ENCODE data around the gene NME8. TPM values are rescaled to one million over a fixed set of nuclear protein-coding genes. Genes with fewer than 3 reads are reported as not detected.

NME8 gene
- total and polyA plus RNA-seq, 2 donors (not counting 3 experiments of a cell fraction or from before 2014, with no cell fraction given): not detected

DNA sequence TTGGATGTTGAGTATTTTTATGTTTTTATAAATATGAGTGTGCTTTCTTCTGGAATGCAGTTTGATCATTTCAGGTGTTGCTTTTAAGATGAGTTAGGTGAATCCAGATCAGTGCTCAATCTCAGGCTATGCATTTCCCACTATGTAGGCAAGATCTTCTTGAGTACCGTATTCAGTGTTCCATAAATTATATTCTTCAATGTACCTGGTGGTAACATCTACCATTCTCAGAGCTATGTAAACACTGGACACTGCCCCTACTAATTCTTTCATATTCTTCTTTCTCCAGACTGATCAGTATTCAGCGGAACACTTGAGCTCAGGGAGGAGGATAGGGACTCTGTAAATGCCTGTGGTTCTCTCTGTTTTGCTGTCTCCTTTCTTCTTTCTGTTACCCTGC is 25.5 kb upstream of the NME8 start:
- H3K9ac ChIP-seq (replicated peaks; ENCODE audit: extremely low read depth, insufficient read depth, low read length): no peak overlapping the region
- intact Hi-C loops (cut with micrococcal nuclease): no loop called here
- H2AFZ ChIP-seq (ENCODE audit: low read depth, low read length): no peak overlapping the region
- no peaks in the 10 kb centered on the region for H3K9me1 ChIP-seq (replicated peaks; ENCODE audit: control insufficient read depth, extremely low read depth, insufficient read depth, low read length)
- no peaks in the 10 kb centered on the region for H3K4me1 ChIP-seq (ENCODE audit: control insufficient read depth, extremely low read depth, insufficient read depth, low read length)
- no peak for DNase-seq (ENCODE audit: low read depth, low spot score)
- FAIRE-seq: no peak
- no peaks in the 10 kb centered on the region for H3K79me2 ChIP-seq (ENCODE audit: control insufficient read depth, insufficient read depth, low read length)
- peaks cover 2 to 3% of the 10 kb centered on the region in 2 experiments for H3K27me3 ChIP-seq (ENCODE audit: control insufficient read depth in 2 of 2, insufficient read depth in 2 of 2, low read length in 2 of 2)
- ChIA-PET POLR2A (no interaction called here), CTCF (interaction anchor here (1.5 kb wide), 1 partner anchor 9 kb away, joined by 3 read pairs; no protein-coding TSS in a partner anchor)
- no peaks in the 10 kb centered on the region for H3K36me3 ChIP-seq (ENCODE audit: control insufficient read depth in 2 of 2, extremely low read depth in 1 of 2, insufficient read depth in 2 of 2, low read length in 2 of 2)
- H3K9me3 ChIP-seq (replicated peaks; ENCODE audit: control insufficient read depth, insufficient read depth, low read length): no peaks in the 10 kb centered on the region
- no peak overlapping the region for H3K27ac ChIP-seq (ENCODE audit: insufficient read depth, low read depth, low read length)
- no peaks in the 10 kb centered on the region for H4K20me1 ChIP-seq (replicated peaks; ENCODE audit: control insufficient read depth, extremely low read depth, insufficient read depth, low read length)
- no peak for TF ChIP-seq POLR2AphosphoS5 (IDR thresholded peaks at IDR 0.05; ENCODE audit: insufficient read depth, low read depth, low read length)
- TF ChIP-seq POLR2A (IDR thresholded peaks at IDR 0.05; ENCODE audit: low read depth, low read length): no peak
- dilution Hi-C loops (cut with MboI; ENCODE audit: extremely low pct_ligation_motif_present, low sequenced_read_pairs): no loop called here
- BruUV-seq (replicated peaks): no TSS peak
- no peak overlapping the region for H3K4me3 ChIP-seq (replicated peaks in 1 of 3; ENCODE audit: insufficient read depth in 1 of 3, low read depth in 1 of 3, low read length in 3 of 3)
- no peak overlapping the region for H3K4me2 ChIP-seq (ENCODE audit: insufficient read depth, low read length)

GRCh38 chr7:37823557-37823956 is 24.8 kb upstream of the NME8 start:
- dilution Hi-C loops (cut with MboI; ENCODE audit: extremely low pct_ligation_motif_present, low sequenced_read_pairs) (no loop called here), intact Hi-C loops (cut with micrococcal nuclease) (no loop called here)
- Histone ChIP-seq H3K79me2 (ENCODE audit: control insufficient read depth, insufficient read depth, low read length) (no peaks in the 10 kb centered on the region), H3K4me3 (replicated peaks in 1 of 3; ENCODE audit: insufficient read depth in 1 of 3, low read depth in 1 of 3, low read length in 3 of 3) (no peak overlapping the region), H3K4me2 (ENCODE audit: insufficient read depth, low read length) (no peak overlapping the region), H4K20me1 (replicated peaks; ENCODE audit: control insufficient read depth, extremely low read depth, insufficient read depth, low read length) (no peaks in the 10 kb centered on the region), H3K36me3 (ENCODE audit: control insufficient read depth in 2 of 2, extremely low read depth in 1 of 2, insufficient read depth in 2 of 2, low read length in 2 of 2) (no peaks in the 10 kb centered on the region), H3K27me3 (ENCODE audit: control insufficient read depth in 2 of 2, insufficient read depth in 2 of 2, low read length in 2 of 2) (peaks cover 2 to 3% of the 10 kb centered on the region in 2 experiments), H3K9ac (replicated peaks; ENCODE audit: extremely low read depth, insufficient read depth, low read length) (no peak overlapping the region), H3K4me1 (ENCODE audit: control insufficient read depth, extremely low read depth, insufficient read depth, low read length) (no peaks in the 10 kb centered on the region), H3K9me3 (replicated peaks; ENCODE audit: control insufficient read depth, insufficient read depth, low read length) (no peaks in the 10 kb centered on the region), H3K27ac (ENCODE audit: insufficient read depth, low read depth, low read length) (no peak overlapping the region), H2AFZ (ENCODE audit: low read depth, low read length) (no peak overlapping the region), H3K9me1 (replicated peaks; ENCODE audit: control insufficient read depth, extremely low read depth, insufficient read depth, low read length) (no peaks in the 10 kb centered on the region)
- BruUV-seq (replicated peaks): no TSS peak
- DNase-seq (ENCODE audit: low read depth, low spot score): no peak
- FAIRE-seq: no peak
- ChIA-PET CTCF (no interaction called here), POLR2A (no interaction called here)
- TF ChIP-seq FOS (IDR thresholded peaks at IDR 0.05; ENCODE audit: borderline replicate concordance, insufficient read depth, low read length): no peak

Measured in endothelial cell of umbilical vein (primary cell).